GM04503 (cell line): ENCODE data around the gene FEZ2.
"Not testable (repeated sequence)": the region's sequence is repeated elsewhere in the genome, so short reads cannot be mapped to it uniquely, and the experiment has no call there.

Experiments used
- DNase-seq: peaks from one replicate; pipeline ENCODE4 v3.0.0-alpha.2; 2012; ENCODE audit warnings: low read depth

The FEZ2 gene

DNA sequence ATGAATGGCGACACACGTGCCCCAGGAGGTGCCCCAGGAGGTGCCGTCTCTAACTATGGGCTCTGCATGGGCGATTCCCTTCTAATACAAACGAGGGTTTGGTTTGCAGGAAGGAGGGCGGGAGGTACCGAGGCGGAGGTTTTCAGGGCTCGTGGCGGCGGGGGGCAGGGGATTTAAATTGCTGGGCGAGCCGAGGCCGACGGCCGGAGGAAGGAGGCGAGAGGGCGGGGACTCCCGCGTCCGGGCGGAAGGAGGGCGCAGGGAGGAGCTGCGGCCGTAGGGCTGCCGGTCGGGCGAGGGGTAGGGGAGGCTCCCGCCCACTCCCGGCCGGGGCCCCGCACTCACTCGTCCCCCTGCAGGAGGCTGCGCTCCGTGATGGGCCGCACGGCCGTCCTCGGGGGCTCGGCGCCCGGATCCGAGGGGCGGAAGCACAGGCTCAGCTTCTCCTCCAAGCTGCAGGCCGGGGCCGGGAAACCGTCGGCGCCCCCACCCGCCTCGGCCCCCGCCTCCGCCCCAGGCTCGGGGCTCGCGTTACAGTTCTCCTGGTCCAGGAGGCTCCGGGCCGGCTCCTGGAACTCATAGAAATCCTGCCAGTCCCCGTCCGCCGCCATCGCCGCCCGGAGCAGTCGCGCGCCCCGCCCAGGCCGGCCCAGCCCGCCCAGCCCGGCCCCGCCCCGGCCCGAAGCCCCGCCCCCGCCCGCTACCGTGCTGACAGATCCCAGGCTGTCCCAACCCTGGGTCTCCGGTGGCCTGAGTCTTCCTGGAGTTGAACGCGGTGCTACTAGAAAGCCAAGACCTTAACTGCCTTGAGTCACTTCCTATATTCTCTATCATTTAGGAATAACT, at the start of gene FEZ2:
Gene FEZ2 (minus strand): TSS at position 637 of the 846 bp plus-strand sequence. CDS start 26 bp downstream, at position 611.
- DNase-seq: no peak

DNA sequence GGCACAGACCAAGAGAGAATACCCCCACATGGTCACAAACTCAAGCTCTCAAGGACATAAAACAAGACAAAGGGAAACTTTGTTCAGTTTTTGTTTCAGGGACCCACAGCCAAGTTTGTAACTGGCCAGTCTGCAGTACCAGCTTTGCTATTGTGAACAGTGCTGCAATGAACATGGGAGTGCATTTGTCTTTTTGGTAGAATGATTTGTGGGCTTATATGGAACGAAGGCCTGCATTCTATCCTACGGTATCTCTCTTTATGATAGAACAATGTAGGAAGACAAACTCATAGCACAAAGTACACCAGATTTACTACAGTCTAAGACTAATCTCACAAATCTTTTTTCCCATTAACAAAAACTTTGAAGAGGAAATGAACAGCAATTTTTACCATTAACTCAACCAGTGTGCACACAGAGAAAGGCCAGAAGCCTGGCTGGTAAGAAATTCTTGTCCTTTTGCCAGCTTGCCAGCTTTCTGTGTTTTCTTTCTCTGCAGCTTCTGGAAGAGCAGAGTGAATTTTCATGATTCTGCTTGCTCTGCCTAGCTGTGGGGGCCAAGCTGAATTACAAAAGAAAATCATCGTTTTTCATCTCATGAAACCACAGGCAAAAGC, 37.1 kb upstream of the FEZ2 start:
- DNase-seq: no peak

DNA sequence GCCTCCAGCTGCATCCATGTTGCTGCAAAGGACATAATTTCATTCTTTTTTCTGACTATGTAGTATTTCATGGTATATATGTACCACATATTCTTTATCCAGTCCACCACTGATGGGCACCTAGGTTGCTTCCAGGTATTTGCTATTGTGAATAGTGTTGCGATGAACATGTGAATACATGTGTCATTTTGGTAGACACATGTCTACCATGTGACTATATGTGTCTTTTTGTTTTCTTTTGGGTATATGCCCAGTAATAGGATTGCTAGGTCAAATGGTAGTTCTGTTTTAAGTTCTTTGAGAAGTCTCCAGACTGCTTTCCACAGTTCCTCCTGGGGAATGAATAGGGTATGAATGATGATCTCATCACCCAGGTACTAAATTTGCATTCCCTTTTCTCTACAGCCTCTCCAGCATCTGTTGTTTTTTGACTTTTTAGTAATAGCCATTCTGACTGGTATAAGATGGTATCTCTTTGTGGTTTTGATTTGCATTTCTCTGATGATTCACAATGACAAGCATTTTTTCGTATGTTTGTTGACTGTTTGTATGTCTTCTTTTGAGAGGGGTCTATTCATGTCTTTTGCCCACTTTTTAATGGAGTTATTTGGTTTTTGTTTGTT, 35.6 kb upstream of the FEZ2 start:
- no peak for DNase-seq

DNA sequence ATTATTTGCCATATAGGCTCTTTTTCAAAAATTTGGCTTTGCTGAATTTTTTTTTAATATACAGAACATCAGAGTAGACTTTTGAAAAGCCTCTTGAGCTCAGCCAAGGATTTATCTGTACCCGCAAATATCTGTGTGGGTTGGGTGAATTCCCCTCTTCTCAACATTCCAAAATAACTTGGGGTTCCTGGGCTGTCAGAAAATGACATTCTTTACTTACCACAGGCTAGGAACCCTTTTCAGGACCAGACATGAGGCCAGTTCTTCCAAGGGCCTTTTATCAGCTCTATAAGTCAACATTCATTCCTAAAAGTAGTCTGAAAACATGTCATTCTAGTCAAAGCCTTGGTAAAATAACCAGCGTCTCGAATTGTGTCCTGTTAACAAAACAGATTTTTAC, 28.8 kb upstream of the FEZ2 start:
- no peak for DNase-seq

GRCh38 chr2:36626071-36626470, 28.1 kb upstream of the FEZ2 start:
- no peak for DNase-seq

DNA sequence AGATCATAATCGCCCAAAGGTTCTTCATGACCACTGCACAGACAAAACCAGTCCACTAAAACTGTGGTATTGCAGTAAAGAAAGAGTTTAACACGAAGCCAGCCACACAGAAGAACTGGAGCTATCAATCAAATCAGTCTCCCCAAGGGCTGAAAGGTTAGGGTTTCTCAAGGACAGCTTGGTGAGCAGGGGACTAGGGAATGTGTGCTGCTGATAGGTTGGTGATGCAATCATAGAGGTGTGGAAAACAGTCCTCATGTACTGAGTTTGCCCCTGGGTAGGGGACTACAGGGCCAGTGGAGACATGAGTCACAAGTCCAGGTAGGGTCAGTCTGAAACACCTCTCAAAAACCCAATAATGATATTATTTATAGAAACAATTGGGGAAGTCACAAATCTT, 27.3 kb upstream of the FEZ2 start:
- no peak for DNase-seq

DNA sequence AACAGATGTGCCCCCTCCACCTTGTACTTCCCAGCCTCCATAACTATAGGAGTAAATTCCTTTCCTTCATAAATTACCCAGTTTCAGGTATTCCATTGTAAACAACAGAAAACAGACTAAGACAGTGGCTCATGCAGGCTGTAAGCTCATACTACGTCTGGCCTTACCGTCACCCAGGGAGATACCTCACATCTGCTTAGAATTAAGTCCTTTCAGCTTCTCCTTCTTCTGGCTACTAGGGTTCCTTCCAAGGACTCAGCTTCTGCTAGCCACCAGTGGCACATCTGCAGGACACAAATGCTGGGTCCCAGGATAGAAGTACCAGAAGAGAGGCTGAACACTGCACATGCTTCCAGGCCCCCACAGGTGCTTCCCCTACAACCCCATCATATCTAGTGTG, 22.4 kb upstream of the FEZ2 start:
- DNase-seq: no peak

- DNase-seq: no peak
These were observed 20.4 kb upstream of the FEZ2 start for GRCh38 chr2:36618381-36618780.

GRCh38 chr2:36616947-36617346, 19.0 kb upstream of the FEZ2 start:
- no peak for DNase-seq

GRCh38 chr2:36615222-36615621, 17.3 kb upstream of the FEZ2 start:
- no peak for DNase-seq

- DNase-seq: no peak
These were observed 15.8 kb upstream of the FEZ2 start for GRCh38 chr2:36613801-36614200.

DNA sequence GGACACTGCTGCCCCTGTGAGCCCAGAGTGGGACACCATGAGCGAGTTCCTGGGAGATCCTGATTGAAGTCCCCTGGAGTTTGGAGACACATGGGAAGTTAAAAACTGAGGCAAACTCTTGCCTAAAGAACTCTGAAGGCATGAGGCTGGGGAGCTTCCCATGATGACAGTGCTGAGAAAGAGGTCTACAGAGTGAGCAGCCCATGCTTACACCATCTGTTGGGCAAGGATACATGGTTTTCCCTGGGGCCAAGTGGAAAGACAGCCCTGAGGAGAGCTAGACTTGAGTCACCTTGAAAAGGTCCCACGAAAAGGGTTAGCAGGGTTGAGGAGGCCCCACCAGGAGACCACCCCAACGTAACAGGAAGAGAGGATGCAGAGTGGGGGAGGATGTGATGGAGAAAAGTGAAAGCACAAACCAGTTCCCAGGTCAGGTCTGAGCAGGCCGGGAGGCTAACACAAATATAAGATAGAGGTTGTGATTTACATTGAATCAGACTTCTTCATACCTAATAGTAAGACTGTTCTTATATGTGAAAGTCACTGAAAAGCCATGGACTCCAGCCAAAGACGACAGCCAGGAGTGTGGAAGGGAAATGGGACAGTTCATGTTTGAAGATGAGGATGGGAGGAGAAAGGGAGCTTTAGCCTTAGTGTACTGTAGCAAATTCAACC, 13.5 kb upstream of the FEZ2 start:
- DNase-seq: no peak

DNA sequence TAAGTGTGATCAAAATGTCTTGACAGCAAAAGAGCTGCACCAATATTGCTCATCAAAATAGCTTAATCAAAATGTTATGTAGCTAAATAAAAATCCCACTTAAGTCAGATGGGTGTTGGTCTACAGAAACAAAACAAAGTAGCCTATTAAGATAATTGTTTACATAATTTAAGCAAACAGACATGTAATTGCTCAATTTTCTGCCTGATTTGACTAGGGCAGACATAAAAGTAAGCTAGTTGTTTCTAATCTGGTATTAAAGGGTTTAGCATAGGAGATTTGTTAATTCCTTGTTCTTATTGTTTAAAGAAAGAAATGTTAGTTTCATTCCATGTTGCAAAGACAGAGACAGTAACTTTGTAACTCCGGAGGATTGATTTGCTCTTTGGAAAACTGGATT, 11.5 kb upstream of the FEZ2 start:
- no peak for DNase-seq

DNA sequence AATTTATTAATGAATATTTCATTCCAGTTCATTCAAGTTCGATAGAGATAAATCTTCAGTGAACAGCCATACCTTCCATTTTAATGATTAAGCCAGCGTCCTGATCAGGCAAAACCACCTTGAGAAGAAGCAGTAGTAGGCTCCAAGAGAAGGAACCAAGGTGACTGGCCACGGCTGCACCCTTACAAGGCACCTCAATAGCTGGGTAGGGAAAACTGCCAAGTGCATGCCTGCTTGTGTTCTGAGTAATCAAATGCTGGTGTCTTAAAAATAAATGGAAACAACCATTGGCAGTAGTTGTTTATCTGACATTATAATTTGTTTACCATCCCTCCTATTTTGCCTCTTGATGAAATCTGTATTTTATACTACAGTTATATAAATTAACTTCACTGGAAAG, 10.0 kb upstream of the FEZ2 start:
- DNase-seq: no peak

DNA sequence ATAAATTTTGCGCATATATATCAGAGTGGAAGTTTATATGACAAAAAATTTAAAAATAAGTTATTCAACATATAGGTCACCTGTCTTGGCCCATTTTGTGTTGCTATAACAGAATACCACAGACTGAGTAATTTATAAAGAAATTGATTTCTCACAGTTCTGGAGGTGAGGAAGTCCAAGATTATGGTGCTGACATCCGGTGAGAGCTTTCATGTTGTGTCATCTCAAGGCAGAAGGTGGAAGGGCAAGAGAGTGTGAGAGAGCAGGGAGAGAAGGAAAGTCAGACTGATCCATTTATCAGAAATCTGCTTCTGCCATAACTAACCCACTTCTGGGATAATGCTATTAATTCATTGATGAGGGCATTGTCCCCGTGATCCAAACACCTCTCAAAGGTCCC, 9.0 kb upstream of the FEZ2 start:
- no peak for DNase-seq

GRCh38 chr2:36605273-36605672, 7.3 kb upstream of the FEZ2 start:
- DNase-seq: no peak

DNA sequence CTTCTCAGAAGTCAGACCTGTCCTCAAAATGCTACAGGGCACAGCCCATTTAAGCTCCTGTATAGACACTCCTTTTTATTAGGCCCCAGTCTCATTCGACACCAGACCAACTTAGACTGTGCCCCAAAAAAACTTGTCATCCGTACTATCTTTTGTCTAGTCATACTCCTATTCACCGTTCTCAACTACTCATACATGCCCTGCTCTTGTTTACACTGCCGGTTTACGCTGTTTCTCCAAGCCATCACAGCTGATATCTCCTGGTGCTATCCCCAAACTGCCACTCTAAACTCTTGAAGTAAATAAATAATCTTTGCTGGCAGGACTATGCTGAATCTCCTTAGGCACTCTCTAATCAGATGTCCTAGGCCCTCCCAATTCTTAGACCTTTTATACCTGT, 5.7 kb upstream of the FEZ2 start:
- DNase-seq: not testable (repeated sequence)

- no peak for DNase-seq
These were observed 901 bp downstream of the FEZ2 start for GRCh38 chr2:36597003-36597531.

DNA sequence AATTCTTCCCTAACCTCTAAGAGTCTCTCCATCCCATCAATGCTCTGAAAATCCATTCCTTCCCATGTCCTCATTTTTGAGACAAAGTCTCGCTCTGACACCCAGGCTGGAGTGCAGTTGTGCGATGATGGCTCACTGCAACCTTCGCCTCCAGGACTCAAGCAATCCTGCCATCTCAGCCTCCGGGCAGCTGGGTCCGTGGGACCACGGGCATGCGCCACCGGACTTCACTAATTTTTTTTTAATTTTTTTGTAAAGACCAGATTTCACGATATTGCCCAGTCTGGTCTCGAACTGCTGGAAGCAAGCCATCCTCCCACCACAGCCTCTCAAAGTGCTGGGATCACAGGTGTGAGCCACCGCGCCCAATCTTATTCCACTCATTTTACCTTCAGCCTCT, 1.6 kb downstream of the FEZ2 start:
- no peak for DNase-seq

GRCh38 chr2:36594849-36595248, 3.1 kb downstream of the FEZ2 start:
- no peak for DNase-seq

DNA sequence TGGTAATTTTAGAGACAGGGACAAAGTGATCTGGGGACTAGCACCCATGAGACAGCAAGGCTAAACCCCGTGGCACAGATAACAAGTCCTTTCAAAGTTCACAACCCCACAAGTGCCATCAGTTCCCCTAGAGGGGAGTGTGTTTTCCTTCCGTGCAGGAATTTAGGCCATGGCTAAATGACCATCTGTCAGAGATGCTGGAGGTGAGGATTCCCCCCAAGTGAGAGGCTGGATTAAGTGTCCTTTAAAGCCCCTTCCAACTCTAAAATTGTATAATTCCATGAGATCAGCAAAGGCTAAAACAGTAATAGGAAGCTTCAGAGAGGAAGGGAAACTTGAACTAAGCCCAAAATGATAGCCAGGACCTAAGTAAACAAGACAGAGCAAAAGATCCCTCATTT, 8.7 kb downstream of the FEZ2 start:
- DNase-seq: no peak

GRCh38 chr2:36587556-36587955, 10.4 kb downstream of the FEZ2 start:
- DNase-seq: no peak

DNA sequence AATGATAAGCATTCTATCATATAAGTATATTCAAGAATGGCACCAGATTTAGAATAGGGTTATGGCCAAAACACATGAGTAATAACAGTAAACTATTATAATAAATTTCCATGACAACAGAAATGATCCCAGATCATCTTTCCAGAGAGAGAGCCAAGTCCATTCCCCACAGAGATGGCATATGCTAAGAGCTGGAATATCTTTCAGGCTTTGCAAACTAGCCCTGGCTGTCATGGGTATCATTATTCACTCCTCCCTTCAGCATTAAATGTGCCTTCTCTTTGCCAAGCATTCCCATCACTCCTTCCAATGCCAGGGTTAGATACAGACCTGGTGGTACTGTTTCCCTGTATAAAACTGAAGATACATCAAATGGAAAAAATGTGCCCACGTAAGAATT, 10.9 kb downstream of the FEZ2 start:
- DNase-seq: no peak
